Measurements from ENCODE around the gene THBS1.

The THBS1 gene

DNA sequence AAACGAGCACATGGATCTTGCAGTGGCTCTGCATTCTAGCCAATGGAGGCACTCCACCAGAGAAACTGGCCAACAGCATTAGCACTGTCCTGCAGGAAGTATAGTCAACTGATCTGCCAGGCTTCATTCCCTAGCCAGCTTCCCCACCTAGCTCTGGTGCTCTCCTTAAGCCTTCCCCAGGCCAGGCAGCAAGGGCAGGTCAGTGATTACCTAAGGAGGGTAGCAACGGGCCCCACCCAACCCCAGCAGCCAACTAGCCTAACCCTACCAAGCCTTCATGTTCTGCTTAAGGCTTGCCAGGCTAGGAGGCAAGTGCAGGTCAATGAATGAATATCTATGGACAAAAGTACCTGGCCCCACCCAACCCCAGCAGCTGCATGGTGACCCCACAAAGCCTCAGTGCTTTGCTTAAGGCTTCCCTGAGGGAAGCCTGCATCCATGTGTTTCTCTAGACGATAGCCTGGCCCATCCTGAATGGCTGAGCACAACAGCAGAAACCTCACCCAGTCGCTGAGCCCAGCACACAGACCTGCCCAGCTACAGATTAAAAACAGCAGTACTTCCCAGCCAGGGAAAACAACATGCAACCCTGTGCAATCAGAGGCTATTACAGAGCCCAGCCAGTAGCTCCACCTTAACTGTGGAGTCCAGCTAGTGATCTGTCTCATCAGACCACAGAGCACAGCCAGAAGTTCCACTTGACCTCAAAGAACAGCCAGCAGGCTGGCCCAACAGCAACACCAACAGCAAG lies 28.5 kb downstream of the THBS1 start:
- no peak for TF ChIP-seq TAF1 (IDR thresholded peaks at IDR 0.05; ENCODE audit: low read depth)
- TF ChIP-seq FOXM1 (IDR thresholded peaks at IDR 0.05; ENCODE audit: borderline replicate concordance, low read depth) = no peak
- no peak for TF ChIP-seq TCF12 (IDR thresholded peaks at IDR 0.05; ENCODE audit: low read depth)
- TF ChIP-seq MAX (IDR thresholded peaks at IDR 0.05) = no peak
- TF ChIP-seq EP300 (IDR thresholded peaks at IDR 0.05; ENCODE audit: borderline replicate concordance) = no peak
- TF ChIP-seq ZBTB7A (IDR thresholded peaks at IDR 0.05; ENCODE audit: low read depth) = no peak
- TF ChIP-seq, protein P1, sequence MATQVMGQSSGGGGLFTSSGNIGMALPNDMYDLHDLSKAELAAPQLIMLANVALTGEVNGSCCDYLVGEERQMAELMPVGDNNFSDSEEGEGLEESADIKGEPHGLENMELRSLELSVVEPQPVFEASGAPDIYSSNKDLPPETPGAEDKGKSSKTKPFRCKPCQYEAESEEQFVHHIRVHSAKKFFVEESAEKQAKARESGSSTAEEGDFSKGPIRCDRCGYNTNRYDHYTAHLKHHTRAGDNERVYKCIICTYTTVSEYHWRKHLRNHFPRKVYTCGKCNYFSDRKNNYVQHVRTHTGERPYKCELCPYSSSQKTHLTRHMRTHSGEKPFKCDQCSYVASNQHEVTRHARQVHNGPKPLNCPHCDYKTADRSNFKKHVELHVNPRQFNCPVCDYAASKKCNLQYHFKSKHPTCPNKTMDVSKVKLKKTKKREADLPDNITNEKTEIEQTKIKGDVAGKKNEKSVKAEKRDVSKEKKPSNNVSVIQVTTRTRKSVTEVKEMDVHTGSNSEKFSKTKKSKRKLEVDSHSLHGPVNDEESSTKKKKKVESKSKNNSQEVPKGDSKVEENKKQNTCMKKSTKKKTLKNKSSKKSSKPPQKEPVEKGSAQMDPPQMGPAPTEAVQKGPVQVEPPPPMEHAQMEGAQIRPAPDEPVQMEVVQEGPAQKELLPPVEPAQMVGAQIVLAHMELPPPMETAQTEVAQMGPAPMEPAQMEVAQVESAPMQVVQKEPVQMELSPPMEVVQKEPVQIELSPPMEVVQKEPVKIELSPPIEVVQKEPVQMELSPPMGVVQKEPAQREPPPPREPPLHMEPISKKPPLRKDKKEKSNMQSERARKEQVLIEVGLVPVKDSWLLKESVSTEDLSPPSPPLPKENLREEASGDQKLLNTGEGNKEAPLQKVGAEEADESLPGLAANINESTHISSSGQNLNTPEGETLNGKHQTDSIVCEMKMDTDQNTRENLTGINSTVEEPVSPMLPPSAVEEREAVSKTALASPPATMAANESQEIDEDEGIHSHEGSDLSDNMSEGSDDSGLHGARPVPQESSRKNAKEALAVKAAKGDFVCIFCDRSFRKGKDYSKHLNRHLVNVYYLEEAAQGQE (IDR thresholded peaks at IDR 0.05; ENCODE audit: low read depth) = no peak
- no peak for TF ChIP-seq YY1 (IDR thresholded peaks at IDR 0.05; ENCODE audit: low read depth)
- TF ChIP-seq NFIC (IDR thresholded peaks at IDR 0.05) = no peak
- no peak for TF ChIP-seq CEBPB (IDR thresholded peaks at IDR 0.05)
- TF ChIP-seq RAD21 (IDR thresholded peaks at IDR 0.05; ENCODE audit: low read depth) = no peak
- TF ChIP-seq TEAD4 (IDR thresholded peaks at IDR 0.05) = no peak
- no peak for TF ChIP-seq EGR1 (IDR thresholded peaks at IDR 0.05)
- no peak for TF ChIP-seq USF1 (IDR thresholded peaks at IDR 0.05)
- TF ChIP-seq CREB1 (IDR thresholded peaks at IDR 0.05; ENCODE audit: low read depth) = no peak

- TF ChIP-seq YY1 (IDR thresholded peaks at IDR 0.05; ENCODE audit: low read depth) (no peak), USF1 (IDR thresholded peaks at IDR 0.05) (no peak), NFIC (IDR thresholded peaks at IDR 0.05) (no peak)
These were observed 29.8 kb downstream of the THBS1 start for GRCh38 chr15:39610665-39611064.

- TF ChIP-seq EGR1 (IDR thresholded peaks at IDR 0.05) = no peak
- no peak for TF ChIP-seq TEAD4 (IDR thresholded peaks at IDR 0.05)
- TF ChIP-seq FOXM1 (IDR thresholded peaks at IDR 0.05; ENCODE audit: borderline replicate concordance, low read depth) = no peak
- no peak for TF ChIP-seq CREB1 (IDR thresholded peaks at IDR 0.05; ENCODE audit: low read depth)
- no peak for TF ChIP-seq ZBTB7A (IDR thresholded peaks at IDR 0.05; ENCODE audit: low read depth)
- TF ChIP-seq USF1 (IDR thresholded peaks at IDR 0.05) = no peak
These were observed 32.4 kb downstream of the THBS1 start for GRCh38 chr15:39613271-39613670.

- no peak for TF ChIP-seq FOXM1 (IDR thresholded peaks at IDR 0.05; ENCODE audit: borderline replicate concordance, low read depth)
- TF ChIP-seq RAD21 (IDR thresholded peaks at IDR 0.05; ENCODE audit: low read depth) = no peak
- TF ChIP-seq YY1 (IDR thresholded peaks at IDR 0.05; ENCODE audit: low read depth) = no peak
- TF ChIP-seq TEAD4 (IDR thresholded peaks at IDR 0.05) = no peak
- TF ChIP-seq CEBPB (IDR thresholded peaks at IDR 0.05) = no peak
- TF ChIP-seq MAX (IDR thresholded peaks at IDR 0.05) = no peak
- TF ChIP-seq TAF1 (IDR thresholded peaks at IDR 0.05; ENCODE audit: low read depth) = no peak
- TF ChIP-seq TCF12 (IDR thresholded peaks at IDR 0.05; ENCODE audit: low read depth) = no peak
These were observed 33.0 kb downstream of the THBS1 start for GRCh38 chr15:39613861-39614260.

DNA sequence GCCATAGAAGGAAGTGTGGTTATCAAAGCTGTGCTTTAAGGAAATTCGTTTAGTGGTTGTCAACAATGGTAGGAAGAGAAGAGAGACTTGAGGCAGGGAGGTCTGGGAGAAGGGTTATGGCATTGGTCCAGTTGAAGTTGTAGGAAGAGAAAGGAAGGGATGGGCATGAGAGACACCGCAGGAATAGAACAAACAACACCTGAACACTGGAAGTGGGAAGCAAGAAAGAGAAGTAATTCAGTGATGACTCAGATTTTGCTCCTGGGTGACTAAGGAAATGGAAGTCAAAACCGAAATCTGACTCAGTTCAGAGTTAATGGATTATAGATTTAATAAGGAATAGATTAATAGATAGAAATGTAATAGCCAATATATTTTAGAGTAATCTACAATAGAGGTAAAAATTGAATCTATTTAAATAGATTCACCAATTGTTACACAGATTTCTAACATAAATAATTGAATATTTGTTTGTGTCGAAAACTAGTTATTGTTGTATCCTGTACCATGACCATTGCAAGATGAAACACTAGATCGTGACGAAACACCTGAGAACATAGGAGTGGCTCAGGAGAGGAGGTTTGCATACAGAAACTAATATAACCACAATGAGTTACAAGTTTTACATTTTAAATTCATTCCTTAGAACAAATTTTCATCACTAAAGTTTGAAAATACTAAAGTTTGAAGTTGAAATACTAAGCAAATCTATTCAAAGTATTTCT lies 36.0 kb downstream of the THBS1 start:
- TF ChIP-seq TAF1 (IDR thresholded peaks at IDR 0.05; ENCODE audit: low read depth) = no peak
- no peak for TF ChIP-seq TCF12 (IDR thresholded peaks at IDR 0.05; ENCODE audit: low read depth)
- no peak for TF ChIP-seq CREB1 (IDR thresholded peaks at IDR 0.05; ENCODE audit: low read depth)
- no peak for TF ChIP-seq MAX (IDR thresholded peaks at IDR 0.05)
- no peak for TF ChIP-seq CEBPB (IDR thresholded peaks at IDR 0.05)
- TF ChIP-seq YY1 (IDR thresholded peaks at IDR 0.05; ENCODE audit: low read depth) = no peak
- no peak for TF ChIP-seq EGR1 (IDR thresholded peaks at IDR 0.05)
- TF ChIP-seq NFIC (IDR thresholded peaks at IDR 0.05) = no peak
- TF ChIP-seq, protein P1 (IDR thresholded peaks at IDR 0.05; ENCODE audit: low read depth) = no peak
- TF ChIP-seq ZBTB7A (IDR thresholded peaks at IDR 0.05; ENCODE audit: low read depth) = no peak
- no peak for TF ChIP-seq USF1 (IDR thresholded peaks at IDR 0.05)
- no peak for TF ChIP-seq TEAD4 (IDR thresholded peaks at IDR 0.05)
- TF ChIP-seq FOXM1 (IDR thresholded peaks at IDR 0.05; ENCODE audit: borderline replicate concordance, low read depth) = no peak
- no peak for TF ChIP-seq RAD21 (IDR thresholded peaks at IDR 0.05; ENCODE audit: low read depth)

Measured in Ishikawa (cell line).